CD14-positive monocyte (primary cell): Measurements from ENCODE around the gene MRPL41. TPM values are rescaled to one million over a fixed set of nuclear protein-coding genes. Genes with fewer than 3 reads are reported as not detected.
"Not testable (repeated sequence)": the region's sequence is repeated elsewhere in the genome, so short reads cannot be mapped to it uniquely, and the experiment has no call there.

Experiments used
- DNase-seq, 3 donors: peaks; one replicate each; pipeline ENCODE4 v3.0.0-alpha.2; 2011 to 2022
- H2AFZ ChIP-seq: 2 replicates; pipeline ENCODE4 v1.6.0; 2012; ENCODE audit warnings: mild to moderate bottlenecking, low read depth, low read length, inconsistent platforms; ENCODE audit not compliant: insufficient read depth, poor library complexity, severe bottlenecking
- H3K27ac ChIP-seq, 2 donors: 1 replicate in 1 of 2; 2 replicates in 1 of 2; pipeline ENCODE4 v1.5.1; 2012 to 2013; ENCODE audit warnings: low read length in 2 of 2, control low read depth in 1 of 2, inconsistent platforms in 1 of 2, low read depth in 1 of 2, mild to moderate bottlenecking in 1 of 2
- H3K27me3 ChIP-seq, 2 donors: one replicate each; pipeline versions ENCODE4 v1.6.0 to v1.6.1; 2011 to 2013; ENCODE audit warnings: low read length in 2 of 2; ENCODE audit not compliant: control insufficient read depth in 2 of 2, insufficient read depth in 2 of 2
- H3K36me3 ChIP-seq, 2 donors: replicated peaks in 1 of 2; 1 replicate in 1 of 2; 2 replicates in 1 of 2; pipeline versions ENCODE4 v1.5.1 to v1.6.1; 2012 to 2013; ENCODE audit warnings: low read length in 2 of 2, control low read depth in 1 of 2, inconsistent platforms in 1 of 2, mild to moderate bottlenecking in 1 of 2; ENCODE audit not compliant: insufficient read depth in 2 of 2, control insufficient read depth in 1 of 2
- H3K4me1 ChIP-seq, 2 donors: 1 replicate in 1 of 2; 2 replicates in 1 of 2; pipeline versions ENCODE4 v1.5.1 to v1.6.1; 2012 to 2013; ENCODE audit warnings: low read length in 2 of 2, control low read depth in 1 of 2, inconsistent platforms in 1 of 2, mild to moderate bottlenecking in 1 of 2, moderate library complexity in 1 of 2; ENCODE audit not compliant: insufficient read depth in 2 of 2, control insufficient read depth in 1 of 2
- H3K4me2 ChIP-seq: replicated peaks from 2 replicates; pipeline ENCODE3; 2012; ENCODE audit warnings: low read length, moderate library complexity, mild to moderate bottlenecking; ENCODE audit not compliant: poor library complexity, severe bottlenecking; ENCODE audit errors: extremely low read depth
- H3K4me3 ChIP-seq, 3 experiments: fragments of 200-600 bp in 1 of 3; sonication (generic) in 1 of 3; replicated peaks in 1 of 3; 1 replicate in 2 of 3; 2 replicates in 1 of 3; pipeline ENCODE4 v1.5.1; 2011 to 2013; ENCODE audit warnings: low read length in 3 of 3, mild to moderate bottlenecking in 3 of 3, control low read depth in 2 of 3, low read depth in 2 of 3, inconsistent platforms in 1 of 3, moderate library complexity in 1 of 3
- H3K79me2 ChIP-seq: 2 replicates; pipeline ENCODE4 v1.6.0; 2012; ENCODE audit warnings: mild to moderate bottlenecking, control low read depth, inconsistent platforms, low read length, moderate library complexity; ENCODE audit not compliant: insufficient read depth
- H3K9ac ChIP-seq: 2 replicates; pipeline ENCODE4 v1.6.0; 2017; ENCODE audit warnings: low read length, mild to moderate bottlenecking; ENCODE audit not compliant: insufficient read depth, poor library complexity, severe bottlenecking
- H3K9me3 ChIP-seq, 2 donors: replicated peaks in 1 of 2; 1 replicate in 1 of 2; 2 replicates in 1 of 2; pipeline versions ENCODE4 v1.5.1 to v1.6.1; 2012 to 2013; ENCODE audit warnings: low read length in 2 of 2, control low read depth in 1 of 2; ENCODE audit not compliant: control insufficient read depth in 1 of 2, insufficient read depth in 1 of 2
- H4K20me1 ChIP-seq: 2 replicates; pipeline ENCODE4 v1.6.0; 2012; ENCODE audit warnings: mild to moderate bottlenecking, low read length, control low read depth, moderate library complexity; ENCODE audit not compliant: insufficient read depth
- H3K27ac Mint-ChIP-seq, 7 donors: one replicate each; pipeline ENCODE4 v1.8.0; 2020; ENCODE audit warnings: mild to moderate bottlenecking in 7 of 7, mixed read lengths in 7 of 7, moderate library complexity in 6 of 7, inconsistent platforms in 2 of 7
- H3K27me3 Mint-ChIP-seq, 3 donors: one replicate each; pipeline ENCODE4 v1.8.0; 2021 to 2022; ENCODE audit warnings: low read depth in 3 of 3, mild to moderate bottlenecking in 3 of 3, mixed read lengths in 3 of 3, moderate library complexity in 3 of 3, inconsistent platforms in 1 of 3
- H3K36me3 Mint-ChIP-seq, 2 donors: one replicate each; pipeline ENCODE4 v1.8.0; 2020; ENCODE audit warnings: mixed read lengths in 2 of 2, inconsistent platforms in 1 of 2, mild to moderate bottlenecking in 1 of 2
- H3K4me1 Mint-ChIP-seq: one replicate; pipeline ENCODE4 v1.8.0; 2020; ENCODE audit warnings: mild to moderate bottlenecking, mixed read lengths
- H3K4me3 Mint-ChIP-seq, 2 donors: one replicate each; pipeline ENCODE4 v1.8.0; 2020; ENCODE audit warnings: mild to moderate bottlenecking in 2 of 2, mixed read lengths in 2 of 2, moderate library complexity in 1 of 2
- H3K9me3 Mint-ChIP-seq, 7 donors: one replicate each; pipeline ENCODE4 v1.8.0; 2020 to 2022; ENCODE audit warnings: mixed read lengths in 7 of 7, mild to moderate bottlenecking in 6 of 7, moderate library complexity in 6 of 7, inconsistent platforms in 2 of 7
- WGBS: methylation state at CpG from one replicate; pipeline ENCODE4 v1.1.5; 2013; ENCODE audit warnings: missing lambda C conversion rate; ENCODE audit not compliant: insufficient coverage; 5-methylcytosine and 5-hydroxymethylcytosine counted together
- intact Hi-C, 2 donors: fragments of 100-400 bp; cut with micrococcal nuclease; formaldehyde crosslinking; loops; one replicate each; pipeline versions ENCODE4 v1.15.0 to v1.15.1; 2023
- polyA plus RNA-seq, 3 donors: library from polyadenylated mRNA; depleted of rRNA in 1 of 3; unstranded in 2 of 3; stranded (reverse) in 1 of 3; fragments of 300-500 nt in 2 of 3; fragments of >200 nt in 1 of 3; fragmentation: Illumina TruSeq in 2 of 3; gene quantifications; 1 replicate in 2 of 3; 2 replicates in 1 of 3; pipeline ENCODE4 v1.2.3, GENCODE V29; 2012 to 2021
- TF ChIP-seq, protein P1 (sequence below): fragments of 200-600 bp; IDR thresholded peaks from one replicate; pipeline ENCODE4 v1.8.0; 2022; ENCODE audit warnings: antibody characterized with exemption, mild to moderate bottlenecking

Gene MRPL41
- polyA plus RNA-seq, 3 donors = 17.3 to 49.4 (median 33.2) TPM

DNA sequence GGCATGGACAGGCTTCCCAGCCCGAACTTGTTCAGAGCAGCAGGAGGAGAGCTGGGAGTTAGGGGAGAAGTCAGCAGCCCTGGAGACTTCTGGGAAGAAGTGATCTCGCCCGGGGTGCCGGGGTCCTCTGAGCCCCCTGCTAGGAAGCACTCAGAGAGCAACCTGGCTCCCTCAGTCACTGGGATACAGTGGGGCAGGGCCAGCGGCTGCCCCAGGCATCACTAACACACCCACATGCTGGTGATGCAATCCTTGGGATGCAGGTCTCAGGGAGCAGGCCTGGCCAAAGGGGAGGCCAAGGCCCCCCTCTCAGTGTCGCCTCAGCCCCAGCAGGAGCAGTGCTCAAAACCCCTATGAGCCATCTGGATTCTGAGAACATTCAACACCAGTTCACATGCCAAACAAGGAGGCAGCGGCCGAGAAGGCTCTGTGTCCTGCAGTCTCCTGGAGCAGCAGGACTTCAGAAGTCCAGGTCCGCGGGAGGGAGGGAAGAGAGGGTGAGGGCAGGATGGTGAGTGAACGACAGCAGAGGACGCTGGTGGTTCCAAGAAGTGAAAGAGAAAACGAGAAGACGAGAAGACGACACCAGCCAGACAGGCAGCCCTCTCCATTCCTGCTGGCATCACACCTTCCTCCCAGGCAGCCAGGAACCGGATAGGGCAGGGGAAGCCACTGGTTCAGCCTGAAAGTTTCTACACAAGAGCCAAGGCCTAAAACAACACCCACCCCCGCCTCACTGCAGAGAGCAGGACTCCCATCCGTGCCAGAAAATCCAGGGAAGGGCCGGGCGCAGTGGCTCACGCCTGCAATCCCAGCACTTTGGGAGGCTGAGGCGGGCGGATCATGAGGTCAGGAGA, 3.8 kb upstream of the MRPL41 start:
- H3K4me1 Mint-ChIP-seq = peaks cover 13% of the 10 kb centered on the region
- intact Hi-C loops = no loop called here
- 93% methylated on average over 16 of the region's 23 CpGs for WGBS
- Histone ChIP-seq H3K4me3 (no peak overlapping the region), H3K36me3 (no peaks in the 10 kb centered on the region), H3K9ac (no peak overlapping the region), H3K9me3 (no peaks in the 10 kb centered on the region), H3K27me3 (no peaks in the 10 kb centered on the region), H3K4me1 (peaks cover 16 to 24% of the 10 kb centered on the region in 2 donors), H3K4me2 (no peak overlapping the region), H3K79me2 (peaks cover 7% of the 10 kb centered on the region), H4K20me1 (peaks cover 9% of the 10 kb centered on the region), H3K27ac (no peak overlapping the region), H2AFZ (no peak overlapping the region)
- H3K27me3 Mint-ChIP-seq = peaks cover 0 to 3% (median under 1%) of the 10 kb centered on the region in 3 donors
- H3K27ac Mint-ChIP-seq = no peak overlapping the region
- no peaks in the 10 kb centered on the region for H3K36me3 Mint-ChIP-seq
- H3K9me3 Mint-ChIP-seq = peaks cover 0 to 6% (median 0%) of the 10 kb centered on the region in 7 donors
- DNase-seq = no peak
- TF ChIP-seq, protein P1, sequence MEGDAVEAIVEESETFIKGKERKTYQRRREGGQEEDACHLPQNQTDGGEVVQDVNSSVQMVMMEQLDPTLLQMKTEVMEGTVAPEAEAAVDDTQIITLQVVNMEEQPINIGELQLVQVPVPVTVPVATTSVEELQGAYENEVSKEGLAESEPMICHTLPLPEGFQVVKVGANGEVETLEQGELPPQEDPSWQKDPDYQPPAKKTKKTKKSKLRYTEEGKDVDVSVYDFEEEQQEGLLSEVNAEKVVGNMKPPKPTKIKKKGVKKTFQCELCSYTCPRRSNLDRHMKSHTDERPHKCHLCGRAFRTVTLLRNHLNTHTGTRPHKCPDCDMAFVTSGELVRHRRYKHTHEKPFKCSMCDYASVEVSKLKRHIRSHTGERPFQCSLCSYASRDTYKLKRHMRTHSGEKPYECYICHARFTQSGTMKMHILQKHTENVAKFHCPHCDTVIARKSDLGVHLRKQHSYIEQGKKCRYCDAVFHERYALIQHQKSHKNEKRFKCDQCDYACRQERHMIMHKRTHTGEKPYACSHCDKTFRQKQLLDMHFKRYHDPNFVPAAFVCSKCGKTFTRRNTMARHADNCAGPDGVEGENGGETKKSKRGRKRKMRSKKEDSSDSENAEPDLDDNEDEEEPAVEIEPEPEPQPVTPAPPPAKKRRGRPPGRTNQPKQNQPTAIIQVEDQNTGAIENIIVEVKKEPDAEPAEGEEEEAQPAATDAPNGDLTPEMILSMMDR = no peak
- H3K4me3 Mint-ChIP-seq = no peak overlapping the region

GRCh38 chr9:137550231-137550621, 1.5 kb upstream of the MRPL41 start, which contains the start of gene PNPLA7:
PNPLA7 (minus strand) TSS chr9:137550402; CDS start chr9:137550197, 205 bp downstream.
- H3K36me3 Mint-ChIP-seq = peaks cover 5 to 15% of the 10 kb centered on the region in 2 donors
- DNase-seq = peak; percentile 49 to 51 (median 50)
- intact Hi-C loops = loop anchor here in 1 of 2 donors (5.0 to 10.0 kb wide), 2 partner anchors 55 to 348 kb away; partner anchors contain the start of genes ARRDC1 and TPRN
- H3K27me3 Mint-ChIP-seq = no peaks in the 10 kb centered on the region
- Histone ChIP-seq H3K27ac (no peak within 1 kb of the TSS), H3K79me2 (peaks cover 7% of the 10 kb centered on the region), H3K36me3 (peaks cover 5 to 8% of the 10 kb centered on the region in 2 donors), H2AFZ (peak within 1 kb of the TSS; percentile 81), H3K9ac (peak within 1 kb of the TSS; percentile 49), H3K4me3 (peak within 1 kb of the TSS; percentile 47 to 91 (median 72)), H3K4me1 (peaks cover 16 to 24% of the 10 kb centered on the region in 2 donors), H3K4me2 (peak within 1 kb of the TSS; percentile 88), H3K9me3 (no peaks in the 10 kb centered on the region), H3K27me3 (no peaks in the 10 kb centered on the region), H4K20me1 (peaks cover 11% of the 10 kb centered on the region)
- peaks cover 0 to 6% (median 0%) of the 10 kb centered on the region in 7 donors for H3K9me3 Mint-ChIP-seq
- H3K27ac Mint-ChIP-seq = peak within 1 kb of the TSS in 4 of 7 donors; percentile 21 to 64 (median 45)
- H3K4me1 Mint-ChIP-seq = peaks cover 13% of the 10 kb centered on the region
- H3K4me3 Mint-ChIP-seq = peak within 1 kb of the TSS; percentile 83 to 93
- WGBS = 0% methylated on average over 13 of the region's 13 CpGs
- TF ChIP-seq, protein P1 = no peak

GRCh38 chr9:137550958-137551263, 768 bp upstream of the MRPL41 start:
- H3K4me3 ChIP-seq = peak overlapping the region; percentile 47 to 91 (median 72)
- not testable (repeated sequence) for H3K27me3 Mint-ChIP-seq, H3K9me3 ChIP-seq, H3K27ac ChIP-seq, H3K79me2 ChIP-seq, H3K9me3 Mint-ChIP-seq, H3K27me3 ChIP-seq, DNase-seq
- peaks cover 11% of the 10 kb centered on the region for H4K20me1 ChIP-seq
- H2AFZ ChIP-seq = peak overlapping the region; percentile 81
- H3K4me1 ChIP-seq = peaks cover 16 to 24% of the 10 kb centered on the region in 2 donors
- intact Hi-C loops = loop anchor here in 1 of 2 donors (5.0 to 10.0 kb wide), 2 partner anchors 54 to 349 kb away; partner anchors contain the start of genes ARRDC1 and TPRN
- H3K9ac ChIP-seq = peak overlapping the region; percentile 49
- peaks cover 10 to 22% of the 10 kb centered on the region in 2 donors for H3K36me3 Mint-ChIP-seq
- H3K4me2 ChIP-seq = peak overlapping the region; percentile 88
- peak overlapping the region; percentile 68 to 73 for H3K4me3 Mint-ChIP-seq
- H3K36me3 ChIP-seq = peaks cover 12 to 15% of the 10 kb centered on the region in 2 donors
- H3K27ac Mint-ChIP-seq = peak overlapping the region in 1 of 7 donors; percentile 50
- WGBS = 0% methylated on average over 12 of the region's 17 CpGs
- peaks cover 13% of the 10 kb centered on the region for H3K4me1 Mint-ChIP-seq
